ENCODE results near the gene PAPOLA.

PAPOLA gene

GRCh38 chr14:96586056-96586455 lies 83.9 kb downstream of the PAPOLA start:
- no peak overlapping the region for H2AFZ ChIP-seq (ENCODE audit: low read length)
- no peak overlapping the region for H3K4me3 ChIP-seq (ENCODE audit: low read length, poor library complexity, severe bottlenecking)
- no peak overlapping the region for H3K4me2 ChIP-seq (ENCODE audit: low read depth, low read length, poor library complexity, severe bottlenecking)
- H3K79me2 ChIP-seq (ENCODE audit: insufficient read depth, low read length), result no peaks in the 10 kb centered on the region
- no peaks in the 10 kb centered on the region for H3F3A ChIP-seq (ENCODE audit: low read depth)
- no peaks in the 10 kb centered on the region for H3K27me3 ChIP-seq (ENCODE audit: insufficient read depth, low read length, poor library complexity, severe bottlenecking)
- H3K9me2 ChIP-seq (replicated peaks; ENCODE audit: low read depth, low read length), result no peaks in the 10 kb centered on the region
- H4K20me1 ChIP-seq (ENCODE audit: insufficient read depth, low read length, poor library complexity, severe bottlenecking), result no peaks in the 10 kb centered on the region
- H3K36me3 ChIP-seq (ENCODE audit: insufficient read depth, low read length), result no peaks in the 10 kb centered on the region
- no peaks in the 10 kb centered on the region for H3K9me3 ChIP-seq (ENCODE audit: insufficient read depth, low read depth, low read length)
- TF ChIP-seq EZH2phosphoT487 (IDR thresholded peaks at IDR 0.05; ENCODE audit: borderline replicate concordance) (no peak), CTCF (conservative IDR thresholded peaks at IDR 0.05; ENCODE audit: low read length) (no peak)
- H3K4me1 ChIP-seq (ENCODE audit: insufficient read depth, low read length, poor library complexity, severe bottlenecking), result peaks cover 4% of the 10 kb centered on the region
- no peak overlapping the region for H3K9ac ChIP-seq (ENCODE audit: low read depth, low read length, poor library complexity, severe bottlenecking)

GRCh38 chr14:96586921-96587822 lies 85.0 kb downstream of the PAPOLA start:
- Histone ChIP-seq H3K9me3 (ENCODE audit: insufficient read depth, low read depth, low read length) (no peaks in the 10 kb centered on the region), H2AFZ (ENCODE audit: low read length) (no peak overlapping the region), H3K4me1 (ENCODE audit: insufficient read depth, low read length, poor library complexity, severe bottlenecking) (peaks cover 4% of the 10 kb centered on the region)

GRCh38 chr14:96587823-96588385 lies 85.7 kb downstream of the PAPOLA start:
- no peaks in the 10 kb centered on the region for H3K79me2 ChIP-seq (ENCODE audit: insufficient read depth, low read length)
- H3K9ac ChIP-seq (ENCODE audit: low read depth, low read length, poor library complexity, severe bottlenecking), result no peak overlapping the region
- no peaks in the 10 kb centered on the region for H3K36me3 ChIP-seq (ENCODE audit: insufficient read depth, low read length)
- no peak overlapping the region for H3K4me2 ChIP-seq (ENCODE audit: low read depth, low read length, poor library complexity, severe bottlenecking)
- H3K9me2 ChIP-seq (replicated peaks; ENCODE audit: low read depth, low read length), result no peaks in the 10 kb centered on the region
- TF ChIP-seq CTCF (conservative IDR thresholded peaks at IDR 0.05; ENCODE audit: low read length), result no peak
- TF ChIP-seq EZH2phosphoT487 (IDR thresholded peaks at IDR 0.05; ENCODE audit: borderline replicate concordance), result no peak
- H3K4me3 ChIP-seq (ENCODE audit: low read length, poor library complexity, severe bottlenecking), result no peak overlapping the region
- H4K20me1 ChIP-seq (ENCODE audit: insufficient read depth, low read length, poor library complexity, severe bottlenecking), result no peaks in the 10 kb centered on the region
- H3K27me3 ChIP-seq (ENCODE audit: insufficient read depth, low read length, poor library complexity, severe bottlenecking), result no peaks in the 10 kb centered on the region
- no peaks in the 10 kb centered on the region for H3K9me3 ChIP-seq (ENCODE audit: insufficient read depth, low read depth, low read length)
- H3K4me1 ChIP-seq (ENCODE audit: insufficient read depth, low read length, poor library complexity, severe bottlenecking), result peaks cover 4% of the 10 kb centered on the region
- H2AFZ ChIP-seq (ENCODE audit: low read length), result no peak overlapping the region
- no peaks in the 10 kb centered on the region for H3F3A ChIP-seq (ENCODE audit: low read depth)

More at GRCh38 chr14:96586921-96587822, 85.0 kb downstream of the PAPOLA start:
- H3K9me2 ChIP-seq (replicated peaks; ENCODE audit: low read depth, low read length), result no peaks in the 10 kb centered on the region
- H3K4me2 ChIP-seq (ENCODE audit: low read depth, low read length, poor library complexity, severe bottlenecking), result no peak overlapping the region
- no peaks in the 10 kb centered on the region for H3K27me3 ChIP-seq (ENCODE audit: insufficient read depth, low read length, poor library complexity, severe bottlenecking)
- H3K36me3 ChIP-seq (ENCODE audit: insufficient read depth, low read length), result no peaks in the 10 kb centered on the region
- TF ChIP-seq EZH2phosphoT487 (IDR thresholded peaks at IDR 0.05; ENCODE audit: borderline replicate concordance) (no peak), CTCF (conservative IDR thresholded peaks at IDR 0.05; ENCODE audit: low read length) (no peak)
- H3K9ac ChIP-seq (ENCODE audit: low read depth, low read length, poor library complexity, severe bottlenecking), result no peak overlapping the region
- no peaks in the 10 kb centered on the region for H3F3A ChIP-seq (ENCODE audit: low read depth)
- no peaks in the 10 kb centered on the region for H3K79me2 ChIP-seq (ENCODE audit: insufficient read depth, low read length)
- no peaks in the 10 kb centered on the region for H4K20me1 ChIP-seq (ENCODE audit: insufficient read depth, low read length, poor library complexity, severe bottlenecking)
- H3K4me3 ChIP-seq (ENCODE audit: low read length, poor library complexity, severe bottlenecking), result no peak overlapping the region
